Panc1 (cell line): ENCODE results near the gene TMEM132C. TPM values are rescaled to one million over a fixed set of nuclear protein-coding genes. Genes with fewer than 3 reads are reported as not detected.

ENCODE experiments used
- ATAC-seq: fragments of 200-7000 bp; cut with Tn5 transposase; 2 replicates; pipeline ENCODE4 v1.9.1; 2020; ENCODE audit warnings: mild to moderate bottlenecking, moderate library complexity
- BruUV-seq: library from RNA; stranded (reverse); fragments of 400-500 nt; replicated peaks from 2 replicates; lab custom pipeline; 2021; lab: Mats Ljungman, UMichigan
- CTCF ChIA-PET: fragments of 300-600 bp; sonication (Branson Sonifier 250); formaldehyde crosslinking; loops from one replicate; lab custom pipeline; 2022; ENCODE audit warnings: antibody characterized with exemption; lab: Charles Lee
- POLR2A ChIA-PET: fragments of 300-600 bp; sonication (Branson Sonifier 250); formaldehyde crosslinking; loops from one replicate; lab custom pipeline; 2022; ENCODE audit warnings: antibody characterized with exemption; lab: Charles Lee
- DNase-seq: peaks from one replicate; pipeline ENCODE4 v3.0.0-alpha.2; 2010; ENCODE audit warnings: low read depth, low spot score
- H3K27ac ChIP-seq: 2 replicates; pipeline ENCODE4 v1.5.1; 2011; ENCODE audit warnings: mild to moderate bottlenecking, low read length, inconsistent platforms
- H3K27me3 ChIP-seq: fragments of 200-500 bp; sonication (Bioruptor generic); 2 replicates; pipeline ENCODE4 v1.6.0; 2014; ENCODE audit warnings: low read length, inconsistent platforms; ENCODE audit not compliant: control insufficient read depth, insufficient read depth
- H3K36me3 ChIP-seq: fragments of 200-500 bp; sonication (Bioruptor generic); 2 replicates; pipeline ENCODE4 v1.5.1; 2014; ENCODE audit warnings: inconsistent platforms, mild to moderate bottlenecking, low read length, moderate library complexity; ENCODE audit not compliant: control insufficient read depth, insufficient read depth
- H3K4me1 ChIP-seq: 2 replicates; pipeline ENCODE4 v1.5.1; 2011; ENCODE audit warnings: inconsistent platforms, mild to moderate bottlenecking, low read length, moderate library complexity; ENCODE audit not compliant: control insufficient read depth, insufficient read depth
- H3K4me3 ChIP-seq, 2 experiments: 2 replicates each; pipeline ENCODE4 v1.5.1; 2011 to 2012; ENCODE audit warnings: low read depth in 2 of 2, low read length in 2 of 2, mild to moderate bottlenecking in 2 of 2, inconsistent platforms in 1 of 2, moderate library complexity in 1 of 2
- H3K9me3 ChIP-seq: fragments of 200-500 bp; sonication (Bioruptor generic); 2 replicates; pipeline ENCODE4 v1.5.1; 2014; ENCODE audit warnings: low read depth, mild to moderate bottlenecking, inconsistent platforms, low read length, moderate library complexity; ENCODE audit not compliant: control insufficient read depth, insufficient read depth
- CTCF ChIP-seq: fragments of 450-650 bp; IDR thresholded peaks from 2 replicates; pipeline ENCODE4 v1.5.1; 2017; ENCODE audit warnings: mild to moderate bottlenecking
- POLR2AphosphoS5 ChIP-seq: IDR thresholded peaks from 2 replicates; pipeline ENCODE4 v1.6.1; 2012; ENCODE audit warnings: mild to moderate bottlenecking, low read depth, low read length, moderate library complexity
- REST ChIP-seq, 2 experiments: IDR thresholded peaks; 2 replicates each; pipeline ENCODE4 v1.6.1; 2011 to 2012; ENCODE audit warnings: low read depth in 2 of 2, control low read depth in 1 of 2, low read length in 1 of 2, mild to moderate bottlenecking in 1 of 2, moderate library complexity in 1 of 2; ENCODE audit not compliant: insufficient read depth in 1 of 2
- SIN3A ChIP-seq: IDR thresholded peaks from 2 replicates; pipeline ENCODE4 v1.6.1; 2012; ENCODE audit warnings: low read depth, mild to moderate bottlenecking, low read length, moderate library complexity, borderline replicate concordance; ENCODE audit not compliant: insufficient read depth
- TCF7L2 ChIP-seq: IDR thresholded peaks from 2 replicates; pipeline ENCODE4 v1.6.1; 2011; ENCODE audit warnings: mild to moderate bottlenecking, low read depth, low read length, inconsistent platforms
- in situ Hi-C: cut with HindIII; loops from 2 replicates; pipeline ENCODE4 v1.10.0; 2016; ENCODE audit warnings: low sequenced_read_pairs, low pct_unique_long_range_greater_than_20kb
- intact Hi-C: fragments of 100-400 bp; cut with micrococcal nuclease; formaldehyde crosslinking; loops from one replicate; pipeline ENCODE4 v1.10.0; 2022; ENCODE audit not compliant: unreplicated experiment
- total RNA-seq: library from RNA; stranded (reverse); gene quantifications from one replicate; pipeline ENCODE4 v1.2.1, GENCODE V29; 2021; ENCODE audit not compliant: unreplicated experiment

The TMEM132C gene
- total RNA-seq, 1 experiment from 2014 or later, result not detected

GRCh38 chr12:128316078-128316477 is 49.1 kb downstream of the TMEM132C start:
- DNase-seq (no peak), ATAC-seq (no peak)
- no peak overlapping the region for H3K27ac ChIP-seq
- no peak for TF ChIP-seq CTCF
- TF ChIP-seq REST (IDR thresholded peaks at IDR 0.05; ENCODE audit: insufficient read depth in 1 of 2, low read depth in 2 of 2, low read length in 1 of 2), result no peak
- TF ChIP-seq POLR2AphosphoS5, result no peak
- TF ChIP-seq SIN3A, result no peak
- TF ChIP-seq TCF7L2, result no peak
- ChIA-PET CTCF (no interaction called here), POLR2A (no interaction called here)
- intact Hi-C loops (no loop called here), in situ Hi-C loops (no loop called here)
- no peak overlapping the region for H3K4me3 ChIP-seq
- H3K4me1 ChIP-seq, result no peaks in the 10 kb centered on the region
- no TSS peak for BruUV-seq
- no peaks in the 10 kb centered on the region for H3K9me3 ChIP-seq
- no peaks in the 10 kb centered on the region for H3K36me3 ChIP-seq
- no peaks in the 10 kb centered on the region for H3K27me3 ChIP-seq

- ChIA-PET CTCF (no interaction called here), POLR2A (no interaction called here)
- TF ChIP-seq REST (IDR thresholded peaks at IDR 0.05; ENCODE audit: insufficient read depth in 1 of 2, low read depth in 2 of 2, low read length in 1 of 2) (no peak), SIN3A (no peak), POLR2AphosphoS5 (no peak), TCF7L2 (no peak), CTCF (no peak)
- in situ Hi-C loops, result no loop called here
- no TSS peak for BruUV-seq
- ATAC-seq, result no peak
- intact Hi-C loops, result no loop called here
- Histone ChIP-seq H3K36me3 (no peaks in the 10 kb centered on the region), H3K4me3 (no peak overlapping the region), H3K27me3 (no peaks in the 10 kb centered on the region), H3K27ac (no peak overlapping the region), H3K4me1 (no peaks in the 10 kb centered on the region), H3K9me3 (no peaks in the 10 kb centered on the region)
- DNase-seq, result no peak
Measured at GRCh38 chr12:128316973-128317526, 50.1 kb downstream of the TMEM132C start.
